Chondrocyte (in vitro differentiated cells): ENCODE measurements around the gene ALDH3A2. TPM values are rescaled to one million over a fixed set of nuclear protein-coding genes. Genes with fewer than 3 reads are reported as not detected.

ENCODE experiments used
- DNase-seq: peaks from one replicate; pipeline ENCODE4 v3.0.0; 2021; ENCODE audit warnings: mixed read lengths, low spot score
- H3K27ac Mint-ChIP-seq: one replicate; pipeline ENCODE4 v1.8.0; 2021; ENCODE audit warnings: mild to moderate bottlenecking, moderate library complexity, mixed read lengths; ENCODE audit not compliant: unreplicated experiment
- H3K27me3 Mint-ChIP-seq: 2 replicates; pipeline ENCODE4 v1.8.0; 2021; ENCODE audit warnings: low read depth, mixed read lengths
- H3K36me3 Mint-ChIP-seq: 2 replicates; pipeline ENCODE4 v1.8.0; 2021; ENCODE audit warnings: low read depth, mixed read lengths
- H3K4me1 Mint-ChIP-seq: 2 replicates; pipeline ENCODE4 v1.8.0; 2021; ENCODE audit warnings: low read depth, mild to moderate bottlenecking, mixed read lengths
- H3K4me3 Mint-ChIP-seq: one replicate; pipeline ENCODE4 v1.8.0; 2021; ENCODE audit warnings: mild to moderate bottlenecking, moderate library complexity, mixed read lengths; ENCODE audit not compliant: unreplicated experiment
- H3K9me3 Mint-ChIP-seq: 2 replicates; pipeline ENCODE4 v1.8.0; 2021; ENCODE audit warnings: low read depth, mixed read lengths
- CTCF ChIP-seq: fragments of 200-600 bp; sonication (generic); IDR thresholded peaks from 2 replicates; pipeline ENCODE4 v1.5.0; 2021; ENCODE audit warnings: antibody characterized with exemption, mild to moderate bottlenecking, moderate library complexity
- total RNA-seq: library from RNA; stranded (reverse); gene quantifications from 3 replicates; pipeline ENCODE4 v1.2.1, GENCODE V29; 2021

Gene ALDH3A2
- total RNA-seq, 1 donor from 2014 or later, result 26.5 TPM

- Mint-ChIP-seq H3K9me3 (no peaks in the 10 kb centered on the region), H3K4me1 (peaks cover 22% of the 10 kb centered on the region), H3K36me3 (no peaks in the 10 kb centered on the region), H3K27ac (no peak overlapping the region), H3K4me3 (no peak overlapping the region), H3K27me3 (peaks cover 7% of the 10 kb centered on the region)
- no peak for TF ChIP-seq CTCF
- no peak for DNase-seq
Observed at GRCh38 chr17:19644493-19645210, 3.9 kb upstream of the ALDH3A2 start.

GRCh38 chr17:19645734-19646201, 2.8 kb upstream of the ALDH3A2 start:
- Mint-ChIP-seq H3K27ac (no peak overlapping the region), H3K4me3 (no peak overlapping the region)
- DNase-seq, result no peak

DNA sequence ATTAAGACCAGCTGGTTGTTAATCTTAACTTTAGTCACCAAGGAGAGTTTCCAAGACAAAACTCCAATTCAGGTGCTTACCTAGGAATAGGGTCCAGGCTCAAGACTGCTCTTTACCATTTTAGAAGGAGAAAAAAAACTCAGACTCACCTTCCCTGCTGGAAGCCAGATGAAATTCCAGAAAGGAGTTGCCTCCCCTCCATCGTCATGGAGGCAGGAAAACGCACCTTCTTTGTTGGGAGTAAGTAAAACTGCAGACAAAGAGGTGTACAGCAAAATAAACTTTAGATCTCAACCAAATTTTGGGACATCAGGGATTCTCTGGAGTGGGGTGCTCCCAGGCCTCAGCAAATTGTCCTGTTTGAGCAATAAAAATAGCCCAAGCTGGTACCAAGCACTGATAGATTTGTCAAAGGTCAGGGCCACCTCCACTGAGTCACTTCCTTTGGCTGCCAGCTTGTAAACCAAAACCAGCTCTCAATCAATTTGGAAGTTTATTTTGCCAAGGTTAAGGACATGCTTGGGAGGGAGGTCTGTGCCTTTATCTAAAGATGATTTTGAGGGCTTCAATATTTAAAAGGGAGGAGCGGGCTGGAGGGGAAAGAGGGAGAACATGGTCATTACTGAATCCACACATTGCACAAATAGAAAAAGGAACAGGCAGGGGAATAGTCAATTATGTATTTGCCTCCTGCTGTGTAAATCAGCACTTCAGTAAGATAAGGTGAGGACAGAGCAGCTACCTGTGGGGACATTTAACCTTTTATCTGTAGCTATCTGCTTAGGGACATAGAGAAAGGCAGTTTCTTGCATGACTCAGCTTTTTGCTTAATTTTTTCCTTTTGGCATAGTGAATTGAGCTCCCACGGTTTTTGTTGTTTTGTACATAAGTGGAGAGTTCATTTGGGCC, 1.5 kb upstream of the ALDH3A2 start:
- TF ChIP-seq CTCF, result no peak
- Mint-ChIP-seq H3K27me3 (peaks cover 2% of the 10 kb centered on the region), H3K4me3 (peak overlapping the region; percentile 97), H3K36me3 (no peaks in the 10 kb centered on the region), H3K27ac (peak overlapping the region; percentile 100), H3K9me3 (no peaks in the 10 kb centered on the region), H3K4me1 (peaks cover 44% of the 10 kb centered on the region)
- DNase-seq, result no peak

More at GRCh38 chr17:19645734-19646201, 2.8 kb upstream of the ALDH3A2 start:
- peak; percentile 73 for TF ChIP-seq CTCF
- Mint-ChIP-seq H3K36me3 (no peaks in the 10 kb centered on the region), H3K4me1 (peaks cover 32% of the 10 kb centered on the region), H3K27me3 (peaks cover 7% of the 10 kb centered on the region), H3K9me3 (no peaks in the 10 kb centered on the region)

- DNase-seq, result peak; percentile 91
- no peak for TF ChIP-seq CTCF
- Mint-ChIP-seq H3K9me3 (no peaks in the 10 kb centered on the region), H3K4me1 (peaks cover 51% of the 10 kb centered on the region), H3K4me3 (peak overlapping the region; percentile 97), H3K27me3 (no peaks in the 10 kb centered on the region), H3K36me3 (no peaks in the 10 kb centered on the region), H3K27ac (peak overlapping the region; percentile 100)
Observed at GRCh38 chr17:19647697-19648474, 665 bp upstream of the ALDH3A2 start.

GRCh38 chr17:19649274-19649541, 657 bp downstream of the ALDH3A2 start:
- H3K27ac Mint-ChIP-seq, result peak overlapping the region; percentile 100
- peaks cover 51% of the 10 kb centered on the region for H3K4me1 Mint-ChIP-seq

More at GRCh38 chr17:19649274-19649541, 657 bp downstream of the ALDH3A2 start:
- Mint-ChIP-seq H3K4me3 (peak overlapping the region; percentile 97), H3K9me3 (no peaks in the 10 kb centered on the region), H3K27me3 (no peaks in the 10 kb centered on the region), H3K36me3 (peaks cover 4% of the 10 kb centered on the region)
- no peak for TF ChIP-seq CTCF
- DNase-seq, result no peak
